IPS-NIHi7 (cell line): ENCODE measurements around the gene HOXD9.

Experiments
- DNase-seq: peaks from one replicate; pipeline ENCODE4 v3.0.0; 2012; ENCODE audit warnings: mixed read lengths; ENCODE audit errors: extremely low spot score

The HOXD9 gene

DNA sequence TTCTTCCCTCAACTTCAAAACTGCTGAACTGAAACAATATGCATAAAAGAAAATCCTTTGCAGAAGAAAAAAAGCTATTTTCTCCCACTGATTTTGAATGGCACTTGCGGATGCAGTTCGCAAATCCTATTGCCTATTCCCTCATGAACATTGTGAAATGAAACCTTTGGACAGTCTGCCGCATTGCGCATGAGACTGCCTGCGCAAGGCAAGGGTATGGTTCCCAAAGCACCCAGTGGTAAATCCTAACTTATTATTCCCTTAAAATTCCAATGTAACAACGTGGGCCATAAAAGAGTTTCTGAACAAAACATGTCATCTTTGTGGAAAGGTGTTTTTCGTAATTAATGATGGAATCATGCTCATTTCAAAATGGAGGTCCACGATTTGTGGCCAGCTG is 15.4 kb downstream of the HOXD9 start:
- no peak for DNase-seq

DNA sequence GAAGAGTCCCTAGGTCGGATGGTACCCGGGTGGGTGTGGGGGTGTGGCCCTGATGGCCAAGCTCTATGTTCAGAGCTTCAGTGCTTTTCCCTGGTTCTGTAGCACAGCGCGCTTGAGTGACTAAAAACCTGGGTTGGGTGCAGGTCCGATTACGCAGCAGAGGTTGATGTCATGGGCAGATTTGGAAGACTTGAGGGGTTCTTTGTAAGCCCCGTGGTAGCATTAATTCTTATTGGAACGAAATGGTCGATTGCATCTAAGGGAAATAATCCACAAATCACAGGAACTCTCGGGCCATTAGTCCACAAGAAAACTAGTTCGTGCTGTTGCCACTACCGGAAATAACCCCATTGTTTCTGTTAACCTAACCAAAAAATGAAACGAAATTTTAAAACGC is 16.0 kb downstream of the HOXD9 start:
- no peak for DNase-seq

DNA sequence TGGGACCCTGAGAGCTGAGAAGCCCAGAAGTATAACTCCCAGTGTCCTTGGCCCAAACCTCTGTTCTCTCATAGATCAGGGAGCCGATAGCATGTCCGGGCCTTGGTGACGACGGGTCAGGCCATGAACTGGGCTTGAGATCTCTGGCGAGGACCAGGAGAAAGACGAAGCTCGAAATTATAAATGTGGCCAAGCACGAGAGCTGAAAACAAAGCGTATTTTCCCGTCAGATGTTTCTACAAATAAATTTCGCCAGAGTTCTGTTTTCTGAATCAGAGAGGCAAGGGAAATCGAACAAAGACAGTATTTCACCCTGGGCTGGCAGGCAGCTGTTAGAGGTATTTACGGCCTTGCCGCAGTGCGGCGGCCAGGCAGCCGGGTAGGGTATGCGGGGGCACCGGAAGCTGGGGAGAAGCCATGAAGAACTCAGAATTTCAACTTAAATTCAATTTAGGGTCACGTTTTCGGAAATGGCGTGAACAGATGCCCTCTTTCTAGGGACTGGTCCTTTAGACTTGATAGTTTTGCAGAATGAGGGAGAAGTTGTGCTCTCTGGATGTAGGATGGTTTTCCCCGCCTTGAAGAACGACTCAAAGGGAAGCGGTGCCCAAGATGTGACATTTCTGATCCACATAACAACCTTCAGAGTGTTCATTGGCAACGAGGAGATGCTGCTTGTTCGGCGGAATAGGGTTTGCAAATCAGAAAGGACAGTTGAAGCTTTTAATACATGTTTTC is 16.6 kb downstream of the HOXD9 start:
- DNase-seq = no peak

DNA sequence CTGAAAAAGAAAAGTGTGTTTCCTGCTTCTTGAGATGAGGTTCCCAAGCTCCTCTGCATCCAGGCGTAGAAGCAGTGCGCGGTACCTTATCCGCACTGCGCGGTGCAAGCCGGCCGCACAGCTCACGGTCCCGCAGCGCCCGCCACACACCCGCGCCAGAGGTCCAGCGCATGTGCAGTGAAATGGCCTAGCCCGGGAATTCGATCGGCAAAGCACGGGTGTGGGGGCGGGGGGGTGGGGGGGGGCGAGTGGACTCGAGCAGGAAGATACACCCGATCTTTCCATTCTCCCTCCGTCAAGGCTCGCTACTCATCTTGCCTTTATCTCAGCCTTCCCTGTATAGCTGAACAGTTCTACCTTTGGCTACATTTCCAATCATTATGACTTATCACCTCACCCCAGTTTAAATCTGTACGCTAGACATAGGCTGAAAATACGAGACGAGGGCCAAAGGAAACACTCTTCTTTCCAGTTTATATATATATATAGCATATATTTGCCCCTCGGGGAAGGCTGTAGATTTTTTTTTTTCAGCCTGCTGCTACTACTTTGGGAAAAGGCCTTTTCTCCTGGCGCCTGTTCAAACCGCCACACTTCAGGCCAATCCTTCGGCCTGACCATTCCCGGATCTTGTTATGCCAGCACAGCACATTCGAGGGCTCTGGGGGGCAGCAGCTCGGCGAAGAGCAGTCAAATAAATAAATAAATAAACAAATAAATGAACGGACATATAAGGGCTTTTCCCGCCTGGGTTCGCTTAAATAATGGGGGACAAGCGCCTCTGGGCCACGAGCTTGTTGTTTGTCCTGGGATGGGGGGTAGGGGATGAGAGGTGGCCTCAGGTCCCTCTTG is 17.4 kb downstream of the HOXD9 start:
- no peak for DNase-seq

DNA sequence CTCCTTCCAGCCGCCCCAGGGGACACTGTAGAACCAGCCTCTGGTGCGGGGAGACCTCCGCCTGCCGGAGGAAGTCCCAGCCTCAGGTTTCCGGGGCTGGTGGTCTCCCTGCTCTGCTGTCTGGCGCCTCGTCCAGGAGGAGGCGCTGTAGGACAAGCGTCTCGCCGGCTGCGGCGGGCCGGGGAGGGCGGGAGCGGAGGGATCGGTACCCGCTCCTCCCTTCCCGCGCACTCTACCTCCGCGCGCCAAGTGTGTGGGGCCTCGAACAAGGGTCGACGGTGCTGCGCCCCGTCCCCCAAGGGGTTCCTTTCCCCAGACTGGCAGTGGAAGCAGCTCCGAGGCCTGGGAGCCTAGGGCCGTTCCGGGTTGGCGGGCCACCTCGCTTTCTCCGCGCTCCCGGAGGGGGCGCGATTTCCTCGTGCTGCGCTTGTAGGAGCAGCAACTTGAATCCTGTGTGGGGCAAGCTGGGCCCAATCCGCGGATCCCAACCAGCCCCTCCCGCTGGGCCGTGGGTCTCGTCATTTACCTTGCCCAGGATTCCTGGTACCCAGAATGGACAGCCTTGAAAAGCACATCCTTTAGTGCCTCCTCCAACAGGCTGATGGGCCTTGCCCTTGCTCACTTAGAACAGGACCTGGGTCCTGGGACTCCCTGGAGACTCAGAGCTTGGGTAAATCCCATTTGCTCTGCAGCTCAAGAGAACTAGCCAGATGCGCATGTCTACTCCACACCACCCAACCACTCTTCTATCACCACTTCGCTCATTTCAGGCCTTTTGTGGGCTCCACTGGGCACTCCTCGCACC is 18.2 kb downstream of the HOXD9 start:
- DNase-seq = peak; percentile 90

DNA sequence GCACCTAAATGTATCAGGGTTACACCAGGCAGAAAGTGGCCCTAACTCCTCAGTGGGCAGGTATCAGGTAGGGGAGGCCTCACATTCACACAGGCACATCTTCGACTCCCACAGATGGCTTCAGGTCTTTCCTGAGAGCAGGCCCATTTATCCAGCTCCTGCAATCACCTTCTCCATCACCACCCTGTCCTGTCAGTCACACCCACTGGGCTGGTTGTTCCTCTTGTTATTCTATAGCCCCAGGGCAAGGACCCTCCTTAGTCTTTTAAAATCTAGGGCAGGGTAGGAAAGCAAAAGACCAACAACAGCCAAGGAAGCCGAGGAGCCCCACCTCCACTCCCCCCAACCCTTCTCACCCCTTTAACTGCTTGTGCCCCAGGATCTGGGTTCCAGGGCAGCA is 19.8 kb downstream of the HOXD9 start:
- DNase-seq = no peak

DNA sequence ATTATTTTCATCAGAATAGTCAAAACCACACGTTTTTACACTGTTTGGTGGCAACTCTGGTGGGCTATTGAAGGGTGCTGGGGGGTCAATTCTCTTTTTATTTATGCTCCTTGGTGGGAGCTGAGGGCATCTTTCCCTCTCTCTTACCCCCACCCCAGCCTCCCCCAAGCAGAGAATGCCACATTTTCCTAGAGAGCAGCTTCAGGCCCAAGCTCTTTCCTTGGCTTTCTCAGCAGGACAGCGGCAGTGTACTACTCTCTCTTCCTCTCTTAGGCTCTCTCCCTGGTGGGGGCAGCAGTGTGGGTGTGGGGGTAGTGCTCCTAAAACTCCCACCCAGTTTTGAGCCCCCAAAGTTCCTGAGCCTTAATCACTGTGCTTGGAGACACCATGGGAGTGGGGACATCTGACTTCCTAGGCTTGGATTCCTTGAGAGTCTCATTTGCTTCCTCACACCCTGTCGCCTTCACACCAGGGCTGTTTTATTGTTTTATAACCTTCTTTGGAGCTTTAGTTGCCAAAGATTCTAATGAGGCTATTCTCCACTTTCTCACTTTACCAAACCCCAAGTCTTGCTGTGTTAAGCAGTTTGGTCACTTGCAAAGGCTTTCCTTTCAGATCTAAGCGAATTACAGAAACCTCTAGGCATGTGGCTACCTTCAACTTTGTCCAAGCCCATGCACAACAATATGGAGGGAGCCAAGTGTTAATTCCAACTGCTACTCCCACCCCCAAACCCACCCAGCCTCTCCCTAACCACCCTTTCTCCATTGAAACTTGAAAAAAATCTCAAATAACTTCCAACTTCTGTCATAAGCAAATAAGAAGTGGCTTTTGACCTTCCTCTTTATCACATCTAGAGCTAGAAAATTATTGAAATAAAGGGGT is 22.8 kb downstream of the HOXD9 start:
- DNase-seq = no peak

DNA sequence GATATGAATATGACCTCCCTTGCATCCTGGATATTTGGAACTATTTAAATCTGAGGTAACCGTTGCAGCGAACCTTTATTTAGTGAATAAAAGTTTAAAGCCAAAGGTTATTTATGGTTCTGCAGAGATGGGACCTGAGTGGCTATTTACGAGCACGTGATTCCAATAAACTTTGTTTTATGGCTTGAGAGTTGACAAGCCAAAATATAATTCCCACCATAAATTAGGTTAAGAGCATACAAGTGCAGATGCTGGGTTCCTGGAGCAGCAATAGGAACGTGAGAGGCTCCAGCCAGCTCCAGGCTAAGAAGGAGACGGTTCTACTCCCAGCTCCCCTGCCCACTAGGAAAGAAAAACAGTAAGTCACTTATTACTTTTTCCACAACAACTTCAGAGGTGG is 23.6 kb downstream of the HOXD9 start:
- DNase-seq = no peak

DNA sequence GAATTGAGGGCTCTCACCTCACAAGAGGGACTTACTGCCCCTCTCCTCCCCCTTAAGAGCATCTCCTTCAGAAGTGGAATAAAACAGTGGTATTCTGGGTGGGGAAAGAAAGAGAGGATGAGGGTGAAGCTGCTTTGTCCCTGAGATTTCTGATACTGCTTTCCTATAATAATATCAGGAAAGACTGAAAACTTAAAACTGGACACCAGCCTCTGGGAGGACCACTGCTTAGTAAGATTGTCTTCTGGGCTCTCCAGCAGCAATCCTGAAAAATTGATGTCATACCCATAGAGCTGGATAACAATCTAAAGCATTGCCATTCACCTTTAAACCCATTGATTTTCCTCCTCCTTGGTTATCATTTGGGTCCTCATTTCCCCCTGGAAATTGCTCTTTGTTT is 24.1 kb downstream of the HOXD9 start:
- no peak for DNase-seq

DNA sequence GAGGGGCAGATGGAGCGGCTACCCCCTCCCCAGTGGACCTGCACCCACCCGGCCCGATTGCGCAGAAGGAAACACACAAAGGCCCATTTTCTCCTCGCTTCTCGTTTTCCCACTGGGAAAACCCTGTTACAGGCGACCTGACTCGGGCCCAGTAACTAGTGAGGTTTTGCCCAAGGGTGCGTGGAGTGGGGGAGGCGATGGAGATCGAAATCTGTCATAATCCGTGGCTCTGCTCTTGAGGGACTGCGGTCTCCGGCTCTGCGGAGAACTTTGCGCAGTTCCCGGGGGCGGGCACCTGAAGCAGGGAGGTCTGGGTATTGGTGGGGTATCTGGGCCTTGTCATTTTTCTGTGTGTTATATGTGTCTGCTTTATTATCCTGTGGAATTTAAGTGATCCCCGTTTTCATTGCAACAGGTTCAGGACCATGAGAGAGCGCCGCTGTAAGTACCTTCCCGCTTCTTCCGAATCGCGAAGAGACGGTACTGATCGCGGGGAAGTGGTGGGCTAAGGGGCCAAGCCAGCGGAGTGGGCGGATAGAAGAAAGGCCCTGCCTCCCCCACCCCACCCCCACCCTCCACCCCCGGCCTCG is 24.8 kb downstream of the HOXD9 start:
- DNase-seq = no peak

DNA sequence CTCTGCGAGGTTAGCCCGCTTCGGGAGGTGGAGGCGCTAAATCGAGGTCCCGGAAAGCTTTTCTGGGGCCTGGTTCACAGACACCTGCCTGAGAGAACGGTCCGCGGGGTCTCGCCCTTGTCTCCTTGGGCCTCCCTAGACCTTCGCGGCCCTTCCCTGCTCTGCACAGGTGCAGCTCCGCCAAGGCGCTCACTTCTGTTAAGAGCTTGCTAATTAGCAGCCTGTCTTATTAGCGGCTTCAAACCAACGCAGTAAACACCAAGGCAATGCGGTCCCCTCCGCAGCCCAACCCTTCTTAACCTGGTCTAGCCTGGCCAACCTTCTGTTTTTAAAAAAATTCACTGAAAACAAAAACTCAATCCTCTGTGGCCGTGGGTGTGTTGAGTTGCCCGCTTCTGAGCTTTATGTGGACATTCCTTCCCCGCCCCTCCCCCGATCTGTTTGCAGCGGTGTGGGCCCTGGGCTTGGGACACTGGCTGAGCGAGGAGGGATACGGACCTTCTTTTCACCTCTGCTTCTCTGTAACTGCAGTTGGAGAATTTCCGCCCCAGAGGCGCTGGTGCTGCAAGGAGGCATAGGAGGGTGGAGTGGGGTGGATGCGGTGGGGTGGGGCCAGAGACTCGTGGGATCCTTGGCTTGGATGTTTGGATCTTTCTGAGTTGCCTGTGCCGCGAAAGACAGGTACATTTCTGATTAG is 25.4 kb downstream of the HOXD9 start:
- DNase-seq = no peak

DNA sequence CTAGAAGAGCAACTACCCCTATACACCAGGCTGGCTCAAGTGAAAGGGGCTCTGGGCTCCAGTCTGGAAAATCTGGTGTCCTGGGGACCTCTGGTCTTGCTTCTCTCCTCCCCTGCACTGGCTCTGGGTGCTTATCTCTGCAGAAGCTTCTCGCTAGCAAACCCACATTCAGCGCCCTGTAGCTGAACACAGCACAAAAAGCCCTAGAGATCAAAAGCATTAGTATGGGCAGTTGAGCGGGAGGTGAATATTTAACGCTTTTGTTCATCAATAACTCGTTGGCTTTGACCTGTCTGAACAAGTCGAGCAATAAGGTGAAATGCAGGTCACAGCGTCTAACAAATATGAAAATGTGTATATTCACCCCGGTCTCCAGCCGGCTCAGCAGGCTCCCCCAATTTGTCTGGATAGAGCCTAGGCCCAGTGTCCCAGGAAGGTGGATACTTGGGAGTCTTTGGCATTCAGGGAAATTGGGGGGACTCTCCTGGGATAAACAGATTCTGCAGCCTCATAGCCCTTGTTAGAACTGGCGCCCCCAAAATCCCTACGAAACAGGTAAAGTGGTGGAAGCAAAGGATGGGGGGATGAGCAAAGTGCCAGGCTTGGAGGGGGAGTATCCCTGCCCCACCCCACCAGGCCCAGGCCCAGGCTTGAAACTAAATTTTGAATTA is 26.4 kb downstream of the HOXD9 start:
- DNase-seq = no peak

DNA sequence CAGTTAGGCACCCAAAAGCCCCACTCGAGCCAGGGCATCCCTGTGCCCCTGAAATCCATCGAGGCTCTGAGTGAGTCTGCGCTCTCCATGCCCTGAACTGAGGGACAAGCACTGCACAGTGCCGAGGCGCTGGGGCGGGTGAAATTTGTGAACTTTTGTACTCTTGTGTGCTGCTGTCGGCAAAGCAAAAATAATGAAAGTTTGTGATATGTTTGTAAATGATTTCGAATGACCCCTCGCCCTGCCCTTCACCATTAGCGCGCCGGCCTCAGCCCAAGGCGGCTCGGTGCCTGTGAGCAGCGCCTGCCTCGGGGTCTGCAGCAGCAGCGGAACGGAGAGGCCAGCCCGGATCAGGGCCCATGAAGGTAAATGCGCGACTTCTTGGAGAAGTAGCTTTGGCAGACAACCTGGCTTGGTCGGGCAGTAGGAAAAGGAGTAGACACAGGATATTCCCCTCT is 27.0 kb downstream of the HOXD9 start:
- no peak for DNase-seq

DNA sequence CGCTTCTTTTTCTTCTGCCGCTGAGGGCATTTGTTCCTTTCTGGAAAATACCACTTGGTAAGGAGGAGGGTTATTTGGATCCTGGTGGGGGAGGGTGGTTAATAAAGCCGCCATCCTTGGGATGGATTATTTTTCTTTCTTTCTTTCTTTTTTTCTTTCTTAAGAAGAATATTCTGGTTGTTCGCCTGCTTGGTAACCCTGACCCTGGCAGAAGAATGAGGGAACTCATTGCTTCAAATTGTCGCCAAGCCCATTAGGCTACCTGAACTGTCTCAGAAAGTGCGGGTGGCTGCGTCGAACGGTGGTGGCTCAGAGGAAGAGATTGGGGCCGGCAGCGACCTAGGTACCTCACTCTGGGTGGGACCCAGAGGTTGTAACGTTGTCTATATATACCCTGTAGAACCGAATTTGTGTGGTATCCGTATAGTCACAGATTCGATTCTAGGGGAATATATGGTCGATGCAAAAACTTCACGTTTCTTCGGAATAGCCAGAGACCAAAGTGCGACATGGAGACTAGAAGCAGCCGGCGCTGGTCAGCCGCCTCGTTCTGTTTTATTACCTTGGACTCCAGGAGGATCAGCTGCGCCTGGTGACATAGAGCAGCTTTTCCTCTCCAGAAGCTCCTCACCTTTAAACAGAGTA is 27.5 kb downstream of the HOXD9 start:
- DNase-seq = no peak

DNA sequence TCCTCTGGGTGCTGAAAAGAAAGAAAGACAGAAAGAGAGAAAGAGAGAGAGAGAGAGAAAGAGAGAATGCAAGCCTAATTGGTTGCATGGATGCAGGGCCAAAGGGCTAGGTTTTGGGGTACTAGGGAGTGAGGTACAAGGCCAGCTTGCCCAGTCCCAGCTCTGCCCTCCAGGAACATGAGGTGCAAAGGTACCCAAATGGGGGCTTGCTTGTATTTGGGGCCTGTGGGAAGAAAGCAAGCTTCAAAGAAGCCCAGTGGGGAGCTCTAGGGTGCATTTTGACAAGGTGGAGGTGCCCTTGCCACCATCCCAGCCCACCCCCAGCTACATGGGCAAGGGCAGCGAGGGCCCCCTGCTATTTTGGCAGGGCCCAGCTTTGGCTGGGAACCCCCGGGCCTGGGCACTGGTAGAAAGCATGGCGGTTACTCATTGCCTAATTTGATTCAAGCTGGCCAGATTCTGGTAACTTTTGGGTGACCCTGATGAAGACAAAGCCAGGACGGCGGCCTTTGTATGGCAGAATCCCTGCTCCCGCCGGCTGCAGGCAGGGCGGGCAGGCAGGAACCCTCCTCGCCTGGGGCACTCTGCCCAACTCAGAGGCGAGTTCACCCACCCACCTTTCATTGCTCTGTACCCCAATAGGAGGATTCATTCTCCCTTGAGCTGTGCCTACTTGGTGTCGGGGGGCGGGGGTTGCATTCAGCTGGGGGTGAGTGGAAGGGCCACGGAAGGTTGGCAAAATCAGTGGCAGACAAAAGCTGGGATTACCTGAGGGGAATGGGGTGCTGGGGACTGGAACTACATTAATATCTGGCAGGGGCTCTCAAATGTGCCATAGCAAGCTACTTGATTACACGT is 28.3 kb downstream of the HOXD9 start:
- no peak for DNase-seq

DNA sequence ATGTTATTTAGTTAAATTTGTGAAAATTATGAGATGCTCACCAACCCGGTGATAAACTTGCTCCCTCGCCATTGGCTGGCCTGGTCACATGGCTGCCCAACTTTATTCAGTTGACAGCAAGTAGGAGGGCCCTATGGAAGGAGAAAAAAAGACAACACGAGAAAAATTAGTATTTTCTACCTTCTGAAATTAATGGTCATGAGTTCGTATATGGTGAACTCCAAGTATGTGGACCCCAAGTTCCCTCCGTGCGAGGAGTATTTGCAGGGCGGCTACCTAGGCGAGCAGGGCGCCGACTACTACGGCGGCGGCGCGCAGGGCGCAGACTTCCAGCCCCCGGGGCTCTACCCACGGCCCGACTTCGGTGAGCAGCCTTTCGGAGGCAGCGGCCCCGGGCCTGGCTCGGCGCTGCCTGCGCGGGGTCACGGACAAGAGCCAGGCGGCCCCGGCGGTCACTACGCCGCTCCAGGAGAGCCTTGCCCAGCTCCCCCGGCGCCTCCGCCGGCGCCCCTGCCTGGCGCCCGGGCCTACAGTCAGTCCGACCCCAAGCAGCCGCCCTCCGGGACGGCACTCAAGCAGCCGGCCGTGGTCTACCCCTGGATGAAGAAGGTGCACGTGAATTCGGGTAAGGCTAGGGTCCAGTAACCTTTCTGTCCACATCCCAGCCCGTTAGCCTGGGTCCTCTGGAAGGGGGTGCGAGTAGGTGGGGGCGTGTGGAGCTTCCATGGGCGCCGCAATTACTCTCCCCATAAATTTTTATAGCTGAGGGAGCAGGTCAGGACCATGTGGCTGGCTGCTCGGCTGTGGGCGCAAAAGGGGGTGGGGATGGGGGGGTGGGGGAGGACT is 29.1 kb downstream of the HOXD9 start, which contains the start of gene HOXD4:
TSS of gene HOXD4 (plus strand) at position 109 of the 846 bp plus-strand sequence. CDS start at position 193, 84 bp downstream.
- no peak for DNase-seq
